Central memory CD4-positive, alpha-beta T cell (primary cell): ENCODE results near the gene FAIM2.

Experiments
- DNase-seq: peaks from one replicate; pipeline ENCODE4 v3.0.0; 2022

The FAIM2 gene

DNA sequence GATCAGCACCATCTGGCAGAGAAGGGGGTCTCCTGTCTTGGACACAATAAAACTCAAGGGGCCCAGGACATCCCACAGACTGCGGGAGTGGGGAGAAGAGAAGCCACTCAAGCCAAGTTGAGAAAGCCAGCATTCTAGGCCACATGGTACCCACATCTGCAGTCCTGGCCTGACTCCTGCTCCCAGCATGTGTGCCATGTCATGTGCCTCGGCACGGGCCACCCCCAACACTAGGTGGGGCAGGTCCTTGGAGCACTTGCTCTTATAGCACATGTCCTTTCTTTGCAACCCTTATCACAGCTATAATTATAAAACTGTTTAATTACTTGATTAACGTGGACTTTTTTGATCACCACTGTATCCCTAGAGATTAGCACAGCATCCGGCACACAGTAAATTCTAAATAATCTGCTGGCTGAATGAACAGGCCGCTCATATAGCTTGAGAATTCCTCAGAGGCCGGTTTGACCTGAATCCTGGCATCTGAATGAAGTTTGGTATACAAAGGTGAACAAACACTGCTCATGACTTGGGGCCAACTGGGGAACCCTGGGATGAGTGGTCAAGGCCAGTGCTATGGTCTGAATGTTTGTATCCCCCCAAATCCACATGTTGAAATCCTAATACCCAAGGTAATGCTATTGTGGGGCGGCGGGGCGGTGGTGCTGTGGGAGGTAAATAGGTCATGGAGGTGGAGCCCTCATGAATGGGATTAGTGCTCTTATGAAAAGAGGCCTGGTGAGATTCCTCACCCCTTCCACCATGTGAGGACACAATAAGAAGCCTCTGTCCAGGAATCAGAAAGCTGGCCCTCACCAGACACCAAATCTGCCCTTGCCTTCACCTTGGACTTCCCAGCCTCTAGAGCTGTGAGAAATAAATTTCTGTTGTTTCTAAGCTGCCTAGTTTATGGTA lies 82.1 kb downstream of the FAIM2 start:
- DNase-seq, result no peak

- DNase-seq, result no peak
Observed at GRCh38 chr12:49819786-49820185, 83.9 kb downstream of the FAIM2 start.

DNA sequence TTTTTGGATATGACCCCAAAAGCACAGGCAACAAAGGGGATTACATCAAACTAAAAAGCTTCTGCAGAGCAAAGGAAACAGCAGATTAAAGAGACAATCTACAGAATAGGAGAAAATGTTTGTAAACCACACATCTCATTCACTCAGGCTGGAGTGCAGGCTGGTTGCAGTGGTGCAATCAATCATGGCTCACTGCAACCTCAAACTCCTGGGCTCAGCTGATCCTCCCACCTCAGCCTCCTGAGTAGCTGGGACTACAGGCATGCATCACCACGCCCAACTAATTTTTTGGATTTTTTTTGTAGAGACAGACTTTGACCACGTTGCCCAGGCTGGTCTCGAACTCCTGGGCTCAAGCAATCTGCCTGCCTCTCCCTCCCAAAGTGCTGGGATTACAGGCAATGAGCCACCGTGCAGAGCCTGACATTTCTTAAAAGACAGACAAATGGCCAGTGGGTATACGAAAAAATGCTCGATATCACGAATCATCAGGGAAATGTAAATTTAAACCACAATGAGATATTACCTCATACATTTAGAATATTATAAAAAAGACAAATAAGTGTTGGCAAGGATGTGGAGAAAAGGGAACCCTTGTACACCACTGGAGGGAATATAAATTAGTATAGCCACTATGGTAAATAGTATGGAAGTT lies 85.3 kb downstream of the FAIM2 start:
- DNase-seq, result no peak
